Effector CD4-positive, alpha-beta T cell (primary cell): ENCODE measurements around the gene CEP57L1.
"Not testable (repeated sequence)": the region's sequence is repeated elsewhere in the genome, so short reads cannot be mapped to it uniquely, and the experiment has no call there.

ENCODE experiments used
- DNase-seq: peaks from one replicate; pipeline ENCODE4 v3.0.0-alpha.2; 2020

The CEP57L1 gene

GRCh38 chr6:109117346-109118035, 22.2 kb downstream of the CEP57L1 start:
- DNase-seq = no peak

- DNase-seq = no peak
These were observed 23.0 kb downstream of the CEP57L1 start for GRCh38 chr6:109118337-109118736.

- no peak for DNase-seq
These were observed 23.6 kb downstream of the CEP57L1 start for GRCh38 chr6:109118871-109119354.

GRCh38 chr6:109121411-109121810, 26.1 kb downstream of the CEP57L1 start:
- DNase-seq = no peak

GRCh38 chr6:109124219-109124618, 28.9 kb downstream of the CEP57L1 start:
- no peak for DNase-seq

- no peak for DNase-seq
These were observed 30.2 kb downstream of the CEP57L1 start for GRCh38 chr6:109125504-109125903.

GRCh38 chr6:109130065-109130464, 34.8 kb downstream of the CEP57L1 start:
- no peak for DNase-seq

- not testable (repeated sequence) for DNase-seq
These were observed 40.3 kb downstream of the CEP57L1 start for GRCh38 chr6:109135600-109135999.

- DNase-seq = not testable (repeated sequence)
These were observed 40.7 kb downstream of the CEP57L1 start for GRCh38 chr6:109136039-109136438.

- DNase-seq = not testable (repeated sequence)
These were observed 41.2 kb downstream of the CEP57L1 start for GRCh38 chr6:109136530-109136929.

- no peak for DNase-seq
These were observed 43.8 kb downstream of the CEP57L1 start for GRCh38 chr6:109139109-109139508.

- DNase-seq = not testable (repeated sequence)
These were observed 46.8 kb downstream of the CEP57L1 start for GRCh38 chr6:109142067-109142466.

- no peak for DNase-seq
These were observed 47.9 kb downstream of the CEP57L1 start for GRCh38 chr6:109143191-109143590.

- not testable (repeated sequence) for DNase-seq
These were observed 52.9 kb downstream of the CEP57L1 start for GRCh38 chr6:109148251-109148650.

- not testable (repeated sequence) for DNase-seq
These were observed 53.4 kb downstream of the CEP57L1 start for GRCh38 chr6:109148716-109149115.

GRCh38 chr6:109153752-109154151, 58.4 kb downstream of the CEP57L1 start:
- no peak for DNase-seq

GRCh38 chr6:109164331-109164730, 69.0 kb downstream of the CEP57L1 start:
- DNase-seq = no peak

- DNase-seq = no peak
These were observed 70.2 kb downstream of the CEP57L1 start for GRCh38 chr6:109165392-109165974.

GRCh38 chr6:109166673-109167072, 71.4 kb downstream of the CEP57L1 start:
- DNase-seq = no peak

- no peak for DNase-seq
These were observed 72.3 kb downstream of the CEP57L1 start for GRCh38 chr6:109167562-109167961.

- DNase-seq = no peak
These were observed 75.0 kb downstream of the CEP57L1 start for GRCh38 chr6:109170333-109170732.

- no peak for DNase-seq
These were observed 76.9 kb downstream of the CEP57L1 start for GRCh38 chr6:109172101-109172746.

- DNase-seq = no peak
These were observed 79.6 kb downstream of the CEP57L1 start for GRCh38 chr6:109174916-109175315.

GRCh38 chr6:109178921-109179320, 83.6 kb downstream of the CEP57L1 start:
- no peak for DNase-seq
